Purkinje cell (primary cell): ENCODE data around the gene ZNF20. TPM values are rescaled to one million over a fixed set of nuclear protein-coding genes. Genes with fewer than 3 reads are reported as not detected.

ENCODE experiments used
- polyA plus RNA-seq: library from polyadenylated mRNA; unstranded; fragments of >200 nt; fragmentation: Nextera tagmentation; gene quantifications from 2 replicates; pipeline ENCODE4 v1.2.1, GENCODE V29; 2014

ZNF20 gene
- not detected in 2 replicates for polyA plus RNA-seq

GRCh38 chr19:12139885-12140544 is at the start of gene ZNF20:
Gene ZNF20, minus strand, starts transcription at chr19:12140350. Its CDS starts 168 bp downstream, at chr19:12140182.

GRCh38 chr19:12162882-12163806 is 23.0 kb upstream of the ZNF20 start, which contains the start of gene ZNF136:
Gene ZNF136, plus strand, starts transcription at chr19:12163096. Its CDS starts 108 bp downstream, at chr19:12163204.

DNA sequence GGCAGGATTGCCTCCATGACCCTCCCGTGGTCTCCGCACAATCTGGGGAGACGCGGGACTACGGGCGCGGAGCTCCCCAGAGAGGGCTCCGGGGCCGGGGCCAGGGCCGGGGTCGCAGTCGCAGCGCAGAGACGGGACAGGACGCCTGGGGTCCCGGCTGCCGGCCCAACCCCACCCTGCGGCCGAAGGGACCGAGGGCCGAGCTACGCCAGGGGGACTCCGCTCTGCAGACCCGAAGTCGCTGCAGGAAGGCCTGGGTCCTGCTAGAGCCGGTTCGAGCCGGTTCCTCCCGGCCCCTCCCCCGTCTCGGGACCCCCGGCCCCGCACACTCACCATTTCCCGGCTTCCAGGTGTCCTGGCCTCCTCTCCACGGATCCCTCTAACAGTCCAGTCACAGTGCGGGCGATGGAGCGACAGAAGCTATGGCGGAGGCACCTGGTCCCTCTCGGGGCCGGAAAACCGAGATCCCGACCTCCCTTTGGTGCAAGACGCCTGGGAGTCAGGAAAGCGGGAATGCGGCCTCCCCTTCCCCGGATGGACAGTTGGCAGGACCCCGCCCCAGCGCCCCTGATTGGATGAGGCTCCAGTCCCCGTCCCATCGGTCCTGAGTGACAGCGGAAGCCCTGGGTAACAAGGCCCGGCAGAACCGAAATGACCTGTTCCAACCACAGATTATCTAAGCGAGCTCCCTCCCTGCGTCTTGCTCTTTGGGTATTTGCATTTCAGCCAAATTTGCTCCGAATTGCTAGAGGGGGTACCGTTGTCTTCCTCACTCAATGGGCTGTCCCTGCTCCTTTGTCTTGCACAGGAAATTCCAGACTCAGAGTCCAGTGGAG is 16.3 kb upstream of the ZNF20 start, which contains the start of gene ZNF625:
Gene ZNF625 (minus strand): TSS at position 512 of the 836 bp plus-strand sequence. CDS start 176 bp downstream, at position 336.

Other genes starting within 250 kb of the ZNF20 start
- gene ZNF700, start 215.2 kb downstream of the ZNF20 start, polyA plus RNA-seq, result 0.39 and 5.0 TPM in 2 replicates
- gene ZNF763, start 175.3 kb downstream of the ZNF20 start, polyA plus RNA-seq, result 0.99 and 2.5 TPM in 2 replicates
- 2.7 and 4.4 TPM in 2 replicates for gene ZNF433, start 104.7 kb downstream of the ZNF20 start, polyA plus RNA-seq
- gene ZNF878, start 87.4 kb downstream of the ZNF20 start, polyA plus RNA-seq, result not detected in 2 replicates
- 2.4 and 5.2 TPM in 2 replicates for gene ZNF844, start 75.6 kb downstream of the ZNF20 start, polyA plus RNA-seq
- 4.5 and 9.4 TPM in 2 replicates for gene ZNF625, start 16.4 kb upstream of the ZNF20 start, polyA plus RNA-seq
- gene ZNF136, start 22.7 kb upstream of the ZNF20 start, polyA plus RNA-seq, result 4.0 and 7.6 TPM in 2 replicates
- gene ZNF44, start 154.5 kb upstream of the ZNF20 start, polyA plus RNA-seq, result 7.7 and 9.4 TPM in 2 replicates
- 5.9 and 7.5 TPM in 2 replicates for gene ZNF563, start 193.3 kb upstream of the ZNF20 start, polyA plus RNA-seq
- 0.27 and 1.5 TPM in 2 replicates for gene ZNF442, start 225.3 kb upstream of the ZNF20 start, polyA plus RNA-seq